Stomach (tissue), 9 donors: ENCODE measurements around the gene CENPT. TPM values are rescaled to one million over a fixed set of nuclear protein-coding genes. Genes with fewer than 3 reads are reported as not detected.

Source experiments
- DNase-seq, 2 donors: peaks; one replicate each; pipeline versions ENCODE4 v3.0.0 to v3.0.0-alpha.2; 2013 to 2019
- H3K27ac ChIP-seq, 5 donors: fragments of 200-600 bp in 4 of 5; sonication (generic) in 4 of 5; one replicate each; pipeline ENCODE4 v1.5.1; 2013 to 2019; ENCODE audit warnings: mild to moderate bottlenecking in 1 of 5, moderate library complexity in 1 of 5
- H3K27me3 ChIP-seq, 3 donors: fragments of 200-600 bp; sonication (generic); one replicate each; pipeline ENCODE4 v1.5.1; 2017 to 2019; ENCODE audit warnings: mixed run types in 1 of 3
- H3K36me3 ChIP-seq, 4 donors: fragments of 200-600 bp; sonication (generic); 1 replicate in 3 of 4; 2 replicates in 1 of 4; pipeline ENCODE4 v1.5.1; 2016 to 2019
- H3K4me1 ChIP-seq, 4 donors: fragments of 200-600 bp; sonication (generic); one replicate each; pipeline ENCODE4 v1.5.1; 2016 to 2019
- H3K4me3 ChIP-seq, 4 donors: fragments of 200-600 bp; sonication (generic) in 3 of 4; one replicate each; pipeline ENCODE4 v1.5.1; 2016 to 2019; ENCODE audit warnings: mild to moderate bottlenecking in 1 of 4
- H3K9me3 ChIP-seq, 4 donors: fragments of 200-600 bp; sonication (generic); one replicate each; pipeline ENCODE4 v1.5.1; 2016 to 2019
- EP300 ChIP-seq: sonication (generic); formaldehyde crosslinking; IDR thresholded peaks from one replicate; pipeline ENCODE4 v1.6.1; 2017; ENCODE audit warnings: antibody characterized with exemption
- POLR2A ChIP-seq, 4 donors: fragments of 450-650 bp; IDR thresholded peaks; one replicate each; pipeline ENCODE4 v1.6.1; 2016; ENCODE audit warnings: antibody characterized with exemption in 4 of 4, control low read depth in 2 of 4, mild to moderate bottlenecking in 1 of 4, moderate library complexity in 1 of 4
- POLR2AphosphoS5 ChIP-seq, 3 donors: sonication (generic); formaldehyde crosslinking; IDR thresholded peaks; one replicate each; pipeline ENCODE4 v1.6.1; 2016; ENCODE audit warnings: antibody characterized with exemption in 3 of 3
- WGBS, 5 donors: extraction: QIAGEN DNeasy Blood & Tissue Kit in 3 of 5; methylation state at CpG; one replicate each; pipeline versions ENCODE4 v1.1.5 to v1.1.7; 2013 to 2018; 5-methylcytosine and 5-hydroxymethylcytosine counted together
- intact Hi-C: fragments of 100-400 bp; cut with DNase I; formaldehyde crosslinking; loops from one replicate; pipeline ENCODE4 v1.15.1; 2023; ENCODE audit warnings: low total_unique reads
- polyA plus RNA-seq, 3 donors: library from polyadenylated mRNA; stranded (reverse); fragments of 200-250 nt; gene quantifications; one replicate each; pipeline ENCODE4 v1.2.3, GENCODE V29; 2013
- total RNA-seq, 5 donors: library from RNA; depleted of rRNA; stranded (reverse); fragments of >200 nt; gene quantifications; one replicate each; pipeline versions ENCODE4 v1.1.0 to v1.2.3, GENCODE V29; 2014 to 2016
- TF ChIP-seq, protein P1 (sequence below), 7 experiments: fragments of 450-650 bp in 4 of 7; fragments of 200-600 bp in 3 of 7; sonication (generic) in 3 of 7; IDR thresholded peaks; one replicate each; pipeline ENCODE4 v1.5.1; 2016 to 2019; ENCODE audit warnings: antibody characterized with exemption in 7 of 7, control low read depth in 2 of 7, mild to moderate bottlenecking in 1 of 7
- donor health status: healthy with polysubstance abuse.
- donor health status: Bipolar disorder and iron deficiency.
- donor health status: healthy.

The CENPT gene
- total and polyA plus RNA-seq, 8 donors: 27.4 to 80.7 (median 56.5) TPM

GRCh38 chr16:67855789-67856188 lies 8.3 kb upstream of the CENPT start:
- Histone ChIP-seq H3K36me3 (peaks cover 0 to 9% (median 6%) of the 10 kb centered on the region in 4 donors), H3K9me3 (no peaks in the 10 kb centered on the region), H3K4me1 (peaks cover 23 to 58% (median 48%) of the 10 kb centered on the region in 4 donors), H3K27ac (no peak overlapping the region), H3K4me3 (no peak overlapping the region), H3K27me3 (no peaks in the 10 kb centered on the region)
- 77 to 84% (median 78%) methylated on average over 10 of the region's 10 CpGs for WGBS, 5 donors
- TF ChIP-seq EP300 (no peak), POLR2A (IDR thresholded peaks at IDR 0.05) (no peak), POLR2AphosphoS5 (IDR thresholded peaks at IDR 0.05) (no peak)
- TF ChIP-seq, protein P1, sequence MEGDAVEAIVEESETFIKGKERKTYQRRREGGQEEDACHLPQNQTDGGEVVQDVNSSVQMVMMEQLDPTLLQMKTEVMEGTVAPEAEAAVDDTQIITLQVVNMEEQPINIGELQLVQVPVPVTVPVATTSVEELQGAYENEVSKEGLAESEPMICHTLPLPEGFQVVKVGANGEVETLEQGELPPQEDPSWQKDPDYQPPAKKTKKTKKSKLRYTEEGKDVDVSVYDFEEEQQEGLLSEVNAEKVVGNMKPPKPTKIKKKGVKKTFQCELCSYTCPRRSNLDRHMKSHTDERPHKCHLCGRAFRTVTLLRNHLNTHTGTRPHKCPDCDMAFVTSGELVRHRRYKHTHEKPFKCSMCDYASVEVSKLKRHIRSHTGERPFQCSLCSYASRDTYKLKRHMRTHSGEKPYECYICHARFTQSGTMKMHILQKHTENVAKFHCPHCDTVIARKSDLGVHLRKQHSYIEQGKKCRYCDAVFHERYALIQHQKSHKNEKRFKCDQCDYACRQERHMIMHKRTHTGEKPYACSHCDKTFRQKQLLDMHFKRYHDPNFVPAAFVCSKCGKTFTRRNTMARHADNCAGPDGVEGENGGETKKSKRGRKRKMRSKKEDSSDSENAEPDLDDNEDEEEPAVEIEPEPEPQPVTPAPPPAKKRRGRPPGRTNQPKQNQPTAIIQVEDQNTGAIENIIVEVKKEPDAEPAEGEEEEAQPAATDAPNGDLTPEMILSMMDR (IDR thresholded peaks at IDR 0.05): no peak
- intact Hi-C loops: no loop called here
- no peak for DNase-seq

DNA sequence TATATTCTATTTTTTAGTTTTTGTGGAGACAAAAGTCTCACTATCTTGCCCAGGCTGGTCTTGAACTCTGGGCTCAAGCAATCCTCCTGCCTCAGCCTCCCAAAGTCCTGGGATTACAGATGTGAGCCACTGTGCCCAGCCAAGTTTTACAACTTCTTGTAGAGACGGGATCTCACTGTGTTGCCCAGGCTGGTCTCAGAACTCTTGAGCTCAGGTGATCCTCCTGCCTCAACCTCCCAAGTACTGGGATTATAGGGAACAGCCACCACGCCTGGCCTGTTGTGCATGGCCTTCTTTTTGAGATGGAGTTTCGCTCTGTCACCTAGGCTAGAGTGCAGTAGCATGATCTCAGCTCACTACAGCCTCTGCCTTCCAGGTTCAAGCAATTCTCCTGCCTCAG lies 6.2 kb upstream of the CENPT start:
- intact Hi-C loops: no loop called here
- peaks cover 0 to 8% (median 3%) of the 10 kb centered on the region in 4 donors for H3K36me3 ChIP-seq
- H3K27ac ChIP-seq: no peak overlapping the region
- H3K27me3 ChIP-seq: no peaks in the 10 kb centered on the region
- 97 to 100% (median 97%) methylated on average over 3 of the region's 3 CpGs for WGBS, 5 donors
- peaks cover 20 to 60% (median 48%) of the 10 kb centered on the region in 4 donors for H3K4me1 ChIP-seq
- DNase-seq: no peak
- H3K9me3 ChIP-seq: no peaks in the 10 kb centered on the region
- no peak for TF ChIP-seq POLR2AphosphoS5 (IDR thresholded peaks at IDR 0.05)
- TF ChIP-seq, protein P1 (IDR thresholded peaks at IDR 0.05): no peak
- TF ChIP-seq EP300: no peak
- H3K4me3 ChIP-seq: no peak overlapping the region

GRCh38 chr16:67848118-67848517 lies 625 bp upstream of the CENPT start:
- Histone ChIP-seq H3K9me3 (no peaks in the 10 kb centered on the region), H3K36me3 (peaks cover 0 to 8% (median 0%) of the 10 kb centered on the region in 4 donors), H3K27me3 (no peaks in the 10 kb centered on the region), H3K4me3 (peak overlapping the region; percentile 86 to 100 (median 99)), H3K27ac (peak overlapping the region in 3 of 5 donors; percentile 90 to 100 (median 98)), H3K4me1 (peaks cover 41 to 62% (median 55%) of the 10 kb centered on the region in 4 donors)
- DNase-seq: no peak
- intact Hi-C loops: no loop called here
- no peak for TF ChIP-seq POLR2A (IDR thresholded peaks at IDR 0.05)
- no peak for TF ChIP-seq POLR2AphosphoS5 (IDR thresholded peaks at IDR 0.05)
- TF ChIP-seq, protein P1 (IDR thresholded peaks at IDR 0.05): no peak
- no peak for TF ChIP-seq EP300
- 84 to 94% (median 90%) methylated on average over 11 of the region's 11 CpGs for WGBS, 5 donors

GRCh38 chr16:67846320-67847063 lies 1.0 kb downstream of the CENPT start, which contains the start of gene NUTF2:
Gene NUTF2 (plus strand): TSS chr16:67846933. CDS start chr16:67865131, 18,198 bp downstream.
- DNase-seq: peak; percentile 96 to 98
- peaks cover 0 to 8% (median 0%) of the 10 kb centered on the region in 4 donors for H3K36me3 ChIP-seq
- WGBS, 5 donors: 0 to 1% (median 0%) methylated on average over 27 to 57 of the region's 57 CpGs
- no peaks in the 10 kb centered on the region for H3K27me3 ChIP-seq
- no peaks in the 10 kb centered on the region for H3K9me3 ChIP-seq
- H3K4me1 ChIP-seq: peaks cover 41 to 70% (median 66%) of the 10 kb centered on the region in 4 donors
- peak within 1 kb of the TSS; percentile 90 to 100 (median 97) for H3K27ac ChIP-seq
- intact Hi-C loops: no loop called here
- no peak for TF ChIP-seq POLR2A (IDR thresholded peaks at IDR 0.05)
- TF ChIP-seq POLR2AphosphoS5 (IDR thresholded peaks at IDR 0.05): peak; percentile 62 to 90 (median 77)
- no peak for TF ChIP-seq EP300
- TF ChIP-seq, protein P1 (IDR thresholded peaks at IDR 0.05): peak in 1 of 7 experiments; percentile 30
- H3K4me3 ChIP-seq: peak within 1 kb of the TSS; percentile 86 to 100 (median 99)
